Gastrocnemius medialis (tissue), 4 donors: ENCODE measurements around the gene FARS2.

ENCODE experiments used
- POLR2A ChIP-seq, 2 donors: fragments of 450-650 bp; IDR thresholded peaks; one replicate each; pipeline ENCODE4 v1.6.1; 2017; ENCODE audit warnings: antibody characterized with exemption in 2 of 2, mild to moderate bottlenecking in 2 of 2, moderate library complexity in 2 of 2
- TF ChIP-seq, protein P1 (sequence below), 5 experiments: fragments of 450-650 bp in 3 of 5; fragments of 200-600 bp in 2 of 5; sonication (generic) in 2 of 5; IDR thresholded peaks in 4 of 5; conservative IDR thresholded peaks in 1 of 5; 1 replicate in 4 of 5; 2 replicates in 1 of 5; pipeline ENCODE4 v1.5.1; 2016 to 2019; ENCODE audit warnings: antibody characterized with exemption in 5 of 5, mild to moderate bottlenecking in 3 of 5, moderate library complexity in 3 of 5

DNA sequence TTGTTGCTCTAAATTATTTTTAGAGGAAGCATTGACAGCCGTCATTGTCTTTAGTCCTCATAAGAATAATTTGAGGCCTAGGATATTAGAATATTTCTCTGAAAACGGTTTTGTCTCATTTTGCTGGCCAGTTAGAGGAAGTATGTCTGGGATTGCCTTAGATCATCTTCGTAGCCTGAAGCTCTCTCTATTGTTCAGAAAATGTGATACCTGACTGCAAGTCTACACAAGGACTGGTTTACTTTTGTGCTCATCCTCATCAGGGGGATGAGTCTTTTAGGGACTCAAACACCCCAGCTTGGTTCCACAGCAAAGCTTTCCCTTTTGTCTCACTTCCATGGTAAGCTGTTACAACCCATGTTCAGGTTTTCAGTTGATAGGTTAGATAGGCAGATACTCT is 141.8 kb downstream of the FARS2 start:
- TF ChIP-seq, protein P1, sequence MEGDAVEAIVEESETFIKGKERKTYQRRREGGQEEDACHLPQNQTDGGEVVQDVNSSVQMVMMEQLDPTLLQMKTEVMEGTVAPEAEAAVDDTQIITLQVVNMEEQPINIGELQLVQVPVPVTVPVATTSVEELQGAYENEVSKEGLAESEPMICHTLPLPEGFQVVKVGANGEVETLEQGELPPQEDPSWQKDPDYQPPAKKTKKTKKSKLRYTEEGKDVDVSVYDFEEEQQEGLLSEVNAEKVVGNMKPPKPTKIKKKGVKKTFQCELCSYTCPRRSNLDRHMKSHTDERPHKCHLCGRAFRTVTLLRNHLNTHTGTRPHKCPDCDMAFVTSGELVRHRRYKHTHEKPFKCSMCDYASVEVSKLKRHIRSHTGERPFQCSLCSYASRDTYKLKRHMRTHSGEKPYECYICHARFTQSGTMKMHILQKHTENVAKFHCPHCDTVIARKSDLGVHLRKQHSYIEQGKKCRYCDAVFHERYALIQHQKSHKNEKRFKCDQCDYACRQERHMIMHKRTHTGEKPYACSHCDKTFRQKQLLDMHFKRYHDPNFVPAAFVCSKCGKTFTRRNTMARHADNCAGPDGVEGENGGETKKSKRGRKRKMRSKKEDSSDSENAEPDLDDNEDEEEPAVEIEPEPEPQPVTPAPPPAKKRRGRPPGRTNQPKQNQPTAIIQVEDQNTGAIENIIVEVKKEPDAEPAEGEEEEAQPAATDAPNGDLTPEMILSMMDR (IDR thresholded peaks at IDR 0.05 in 4 of 5, conservative IDR thresholded peaks at IDR 0.05 in 1 of 5) = no peak
- no peak for TF ChIP-seq POLR2A (IDR thresholded peaks at IDR 0.05)
